Measurements from ENCODE around the gene MBNL3. TPM values are rescaled to one million over a fixed set of nuclear protein-coding genes. Genes with fewer than 3 reads are reported as not detected.
"Not testable (repeated sequence)": the region's sequence is repeated elsewhere in the genome, so short reads cannot be mapped to it uniquely, and the experiment has no call there.

The MBNL3 gene
- polyA plus RNA-seq, 2 donors = 2.5 to 3.4 TPM

GRCh38 chrX:132463411-132463810 is 25.4 kb downstream of the MBNL3 start:
- Histone ChIP-seq H3K4me1 (ENCODE audit: control insufficient read depth in 2 of 2, insufficient read depth in 2 of 2, low read length in 1 of 2) (peaks cover 0 to 2% of the 10 kb centered on the region in 2 donors), H3K9me3 (ENCODE audit: control insufficient read depth in 2 of 2, insufficient read depth in 1 of 2, low read depth in 1 of 2, low read length in 1 of 2) (no peaks in the 10 kb centered on the region), H3K27ac (ENCODE audit: low read depth in 2 of 2, low read length in 1 of 2) (no peak overlapping the region), H3K4me3 (ENCODE audit: low read depth in 1 of 2, low read length in 2 of 2) (no peak overlapping the region), H3K27me3 (ENCODE audit: control insufficient read depth in 1 of 2, insufficient read depth in 2 of 2, low read length in 2 of 2) (no peaks in the 10 kb centered on the region), H3K36me3 (ENCODE audit: control insufficient read depth in 2 of 2, insufficient read depth in 2 of 2, low read length in 1 of 2) (no peaks in the 10 kb centered on the region)
- WGBS, 2 donors = 58 to 78% methylated on average over 8 of the region's 8 CpGs

GRCh38 chrX:132461886-132462285 is 27.0 kb downstream of the MBNL3 start:
- Histone ChIP-seq H3K27ac (ENCODE audit: low read depth in 2 of 2, low read length in 1 of 2) (no peak overlapping the region), H3K4me3 (ENCODE audit: low read depth in 1 of 2, low read length in 2 of 2) (no peak overlapping the region), H3K9me3 (ENCODE audit: control insufficient read depth in 2 of 2, insufficient read depth in 1 of 2, low read depth in 1 of 2, low read length in 1 of 2) (no peaks in the 10 kb centered on the region), H3K4me1 (ENCODE audit: control insufficient read depth in 2 of 2, insufficient read depth in 2 of 2, low read length in 1 of 2) (peaks cover 0 to 2% of the 10 kb centered on the region in 2 donors), H3K27me3 (ENCODE audit: control insufficient read depth in 1 of 2, insufficient read depth in 2 of 2, low read length in 2 of 2) (no peaks in the 10 kb centered on the region), H3K36me3 (ENCODE audit: control insufficient read depth in 2 of 2, insufficient read depth in 2 of 2, low read length in 1 of 2) (no peaks in the 10 kb centered on the region)

- 80 to 92% methylated on average over 5 of the region's 5 CpGs for WGBS, 2 donors
- no peaks in the 10 kb centered on the region for H3K9me3 ChIP-seq (ENCODE audit: control insufficient read depth in 2 of 2, insufficient read depth in 1 of 2, low read depth in 1 of 2, low read length in 1 of 2)
- no peaks in the 10 kb centered on the region for H3K4me1 ChIP-seq (ENCODE audit: control insufficient read depth in 2 of 2, insufficient read depth in 2 of 2, low read length in 1 of 2)
- no peaks in the 10 kb centered on the region for H3K36me3 ChIP-seq (ENCODE audit: control insufficient read depth in 2 of 2, insufficient read depth in 2 of 2, low read length in 1 of 2)
- no peaks in the 10 kb centered on the region for H3K27me3 ChIP-seq (ENCODE audit: control insufficient read depth in 1 of 2, insufficient read depth in 2 of 2, low read length in 2 of 2)
- no peak overlapping the region for H3K27ac ChIP-seq (ENCODE audit: low read depth in 2 of 2, low read length in 1 of 2)
- no peak overlapping the region for H3K4me3 ChIP-seq (ENCODE audit: low read depth in 1 of 2, low read length in 2 of 2)
Measured at GRCh38 chrX:132452911-132453550, 35.8 kb downstream of the MBNL3 start.

GRCh38 chrX:132445909-132446308 is 42.9 kb downstream of the MBNL3 start:
- H3K27ac ChIP-seq (ENCODE audit: low read depth in 2 of 2, low read length in 1 of 2); H3K4me1 ChIP-seq (ENCODE audit: control insufficient read depth in 2 of 2, insufficient read depth in 2 of 2, low read length in 1 of 2); H3K27me3 ChIP-seq (ENCODE audit: control insufficient read depth in 1 of 2, insufficient read depth in 2 of 2, low read length in 2 of 2); H3K36me3 ChIP-seq (ENCODE audit: control insufficient read depth in 2 of 2, insufficient read depth in 2 of 2, low read length in 1 of 2); H3K9me3 ChIP-seq (ENCODE audit: control insufficient read depth in 2 of 2, insufficient read depth in 1 of 2, low read depth in 1 of 2, low read length in 1 of 2); H3K4me3 ChIP-seq (ENCODE audit: low read depth in 1 of 2, low read length in 2 of 2): not testable (repeated sequence)
- WGBS, 2 donors = 76 to 94% methylated on average over 3 of the region's 3 CpGs

GRCh38 chrX:132444936-132445335 is 43.9 kb downstream of the MBNL3 start:
- no peak overlapping the region for H3K27ac ChIP-seq (ENCODE audit: low read depth in 2 of 2, low read length in 1 of 2)
- 76 to 84% methylated on average over 2 of the region's 2 CpGs for WGBS, 2 donors
- H3K4me3 ChIP-seq (ENCODE audit: low read depth in 1 of 2, low read length in 2 of 2) = no peak overlapping the region
- H3K36me3 ChIP-seq (ENCODE audit: control insufficient read depth in 2 of 2, insufficient read depth in 2 of 2, low read length in 1 of 2) = no peaks in the 10 kb centered on the region
- no peaks in the 10 kb centered on the region for H3K4me1 ChIP-seq (ENCODE audit: control insufficient read depth in 2 of 2, insufficient read depth in 2 of 2, low read length in 1 of 2)
- no peaks in the 10 kb centered on the region for H3K9me3 ChIP-seq (ENCODE audit: control insufficient read depth in 2 of 2, insufficient read depth in 1 of 2, low read depth in 1 of 2, low read length in 1 of 2)
- H3K27me3 ChIP-seq (ENCODE audit: control insufficient read depth in 1 of 2, insufficient read depth in 2 of 2, low read length in 2 of 2) = no peaks in the 10 kb centered on the region

GRCh38 chrX:132443196-132444135 is 45.4 kb downstream of the MBNL3 start:
- WGBS, 2 donors = 59 to 77% methylated on average over 4 to 5 of the region's 5 CpGs
- Histone ChIP-seq H3K27ac (ENCODE audit: low read depth in 2 of 2, low read length in 1 of 2) (no peak overlapping the region), H3K27me3 (ENCODE audit: control insufficient read depth in 1 of 2, insufficient read depth in 2 of 2, low read length in 2 of 2) (no peaks in the 10 kb centered on the region), H3K36me3 (ENCODE audit: control insufficient read depth in 2 of 2, insufficient read depth in 2 of 2, low read length in 1 of 2) (no peaks in the 10 kb centered on the region), H3K4me1 (ENCODE audit: control insufficient read depth in 2 of 2, insufficient read depth in 2 of 2, low read length in 1 of 2) (no peaks in the 10 kb centered on the region), H3K4me3 (ENCODE audit: low read depth in 1 of 2, low read length in 2 of 2) (no peak overlapping the region), H3K9me3 (ENCODE audit: control insufficient read depth in 2 of 2, insufficient read depth in 1 of 2, low read depth in 1 of 2, low read length in 1 of 2) (no peaks in the 10 kb centered on the region)

GRCh38 chrX:132442691-132443090 is 46.1 kb downstream of the MBNL3 start:
- Histone ChIP-seq H3K4me1 (ENCODE audit: control insufficient read depth in 2 of 2, insufficient read depth in 2 of 2, low read length in 1 of 2) (no peaks in the 10 kb centered on the region), H3K9me3 (ENCODE audit: control insufficient read depth in 2 of 2, insufficient read depth in 1 of 2, low read depth in 1 of 2, low read length in 1 of 2) (no peaks in the 10 kb centered on the region), H3K27ac (ENCODE audit: low read depth in 2 of 2, low read length in 1 of 2) (no peak overlapping the region), H3K4me3 (ENCODE audit: low read depth in 1 of 2, low read length in 2 of 2) (no peak overlapping the region), H3K27me3 (ENCODE audit: control insufficient read depth in 1 of 2, insufficient read depth in 2 of 2, low read length in 2 of 2) (no peaks in the 10 kb centered on the region), H3K36me3 (ENCODE audit: control insufficient read depth in 2 of 2, insufficient read depth in 2 of 2, low read length in 1 of 2) (no peaks in the 10 kb centered on the region)
- WGBS, 2 donors = 45 to 67% methylated on average over 2 of the region's 2 CpGs

GRCh38 chrX:132435222-132435621 is 53.6 kb downstream of the MBNL3 start:
- WGBS, 2 donors = 50 to 83% methylated on average over 1 of the region's 1 CpG
- Histone ChIP-seq H3K4me1 (ENCODE audit: control insufficient read depth in 2 of 2, insufficient read depth in 2 of 2, low read length in 1 of 2) (no peaks in the 10 kb centered on the region), H3K4me3 (ENCODE audit: low read depth in 1 of 2, low read length in 2 of 2) (no peak overlapping the region), H3K27ac (ENCODE audit: low read depth in 2 of 2, low read length in 1 of 2) (no peak overlapping the region), H3K9me3 (ENCODE audit: control insufficient read depth in 2 of 2, insufficient read depth in 1 of 2, low read depth in 1 of 2, low read length in 1 of 2) (no peaks in the 10 kb centered on the region), H3K27me3 (ENCODE audit: control insufficient read depth in 1 of 2, insufficient read depth in 2 of 2, low read length in 2 of 2) (no peaks in the 10 kb centered on the region), H3K36me3 (ENCODE audit: control insufficient read depth in 2 of 2, insufficient read depth in 2 of 2, low read length in 1 of 2) (no peaks in the 10 kb centered on the region)

- Histone ChIP-seq H3K4me1 (ENCODE audit: control insufficient read depth in 2 of 2, insufficient read depth in 2 of 2, low read length in 1 of 2) (no peaks in the 10 kb centered on the region), H3K36me3 (ENCODE audit: control insufficient read depth in 2 of 2, insufficient read depth in 2 of 2, low read length in 1 of 2) (no peaks in the 10 kb centered on the region), H3K27ac (ENCODE audit: low read depth in 2 of 2, low read length in 1 of 2) (no peak overlapping the region), H3K27me3 (ENCODE audit: control insufficient read depth in 1 of 2, insufficient read depth in 2 of 2, low read length in 2 of 2) (no peaks in the 10 kb centered on the region), H3K4me3 (ENCODE audit: low read depth in 1 of 2, low read length in 2 of 2) (no peak overlapping the region), H3K9me3 (ENCODE audit: control insufficient read depth in 2 of 2, insufficient read depth in 1 of 2, low read depth in 1 of 2, low read length in 1 of 2) (no peaks in the 10 kb centered on the region)
- WGBS, 2 donors = 55 to 85% methylated on average over 6 of the region's 6 CpGs
Measured at GRCh38 chrX:132433551-132433950, 55.3 kb downstream of the MBNL3 start.

Measured in esophagus (tissue), 2 donors.